Activated CD4-positive, CD25-positive, alpha-beta regulatory T cell treated with anti-CD3 and anti-CD28 coated beads, Interleukin-2, amount 50 U/mL, for 16 hours (primary cell): ENCODE measurements around the gene NPEPPS.
A peak's percentile ranks its signal among the peaks of the same experiment; 100 is the strongest.
"Not testable (repeated sequence)": the region's sequence is repeated elsewhere in the genome, so short reads cannot be mapped to it uniquely, and the experiment has no call there.

Source experiments
- DNase-seq: peaks from one replicate; pipeline ENCODE4 v3.0.0-alpha.2; 2020; ENCODE audit warnings: low read depth, low spot score

NPEPPS gene, protein sequence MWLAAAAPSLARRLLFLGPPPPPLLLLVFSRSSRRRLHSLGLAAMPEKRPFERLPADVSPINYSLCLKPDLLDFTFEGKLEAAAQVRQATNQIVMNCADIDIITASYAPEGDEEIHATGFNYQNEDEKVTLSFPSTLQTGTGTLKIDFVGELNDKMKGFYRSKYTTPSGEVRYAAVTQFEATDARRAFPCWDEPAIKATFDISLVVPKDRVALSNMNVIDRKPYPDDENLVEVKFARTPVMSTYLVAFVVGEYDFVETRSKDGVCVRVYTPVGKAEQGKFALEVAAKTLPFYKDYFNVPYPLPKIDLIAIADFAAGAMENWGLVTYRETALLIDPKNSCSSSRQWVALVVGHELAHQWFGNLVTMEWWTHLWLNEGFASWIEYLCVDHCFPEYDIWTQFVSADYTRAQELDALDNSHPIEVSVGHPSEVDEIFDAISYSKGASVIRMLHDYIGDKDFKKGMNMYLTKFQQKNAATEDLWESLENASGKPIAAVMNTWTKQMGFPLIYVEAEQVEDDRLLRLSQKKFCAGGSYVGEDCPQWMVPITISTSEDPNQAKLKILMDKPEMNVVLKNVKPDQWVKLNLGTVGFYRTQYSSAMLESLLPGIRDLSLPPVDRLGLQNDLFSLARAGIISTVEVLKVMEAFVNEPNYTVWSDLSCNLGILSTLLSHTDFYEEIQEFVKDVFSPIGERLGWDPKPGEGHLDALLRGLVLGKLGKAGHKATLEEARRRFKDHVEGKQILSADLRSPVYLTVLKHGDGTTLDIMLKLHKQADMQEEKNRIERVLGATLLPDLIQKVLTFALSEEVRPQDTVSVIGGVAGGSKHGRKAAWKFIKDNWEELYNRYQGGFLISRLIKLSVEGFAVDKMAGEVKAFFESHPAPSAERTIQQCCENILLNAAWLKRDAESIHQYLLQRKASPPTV

DNA sequence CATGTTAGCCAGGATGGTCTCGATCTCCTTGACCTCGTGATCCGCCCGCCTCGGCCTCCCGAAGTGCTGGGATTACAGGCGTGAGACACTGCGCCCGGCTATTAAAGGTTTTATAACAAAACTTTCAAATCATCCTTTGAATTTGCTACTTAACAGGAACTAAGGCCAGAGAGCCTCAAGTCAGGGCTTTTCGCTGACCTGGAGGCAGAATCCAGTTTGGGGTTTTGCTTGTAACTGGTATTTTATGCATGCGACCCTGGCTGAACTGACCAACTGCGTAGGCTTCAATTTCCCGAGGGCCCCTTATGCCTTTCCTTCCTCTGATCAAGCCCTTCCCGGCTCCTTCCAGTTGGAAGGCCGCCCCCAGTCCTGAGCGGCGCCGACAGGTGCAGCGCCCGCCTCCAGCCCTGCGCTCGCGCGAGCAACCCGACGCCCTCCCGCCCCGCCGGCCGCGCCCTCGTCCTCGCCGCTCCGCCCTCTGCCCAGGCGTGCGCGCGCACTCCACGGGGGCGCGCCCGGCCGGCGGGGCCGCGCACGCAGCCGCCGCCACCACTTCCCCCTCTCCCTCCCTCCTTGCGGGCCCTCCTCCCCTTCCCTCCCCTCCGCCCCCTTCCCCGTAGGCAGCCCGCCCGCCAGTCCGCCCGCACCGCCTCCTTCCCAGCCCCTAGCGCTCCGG, at the start of gene NPEPPS:
NPEPPS (plus strand) TSS at position 552 of the 676 bp plus-strand sequence. CDS start 193 bp downstream, outside the sequence.
- peak; percentile 73 for DNase-seq

DNA sequence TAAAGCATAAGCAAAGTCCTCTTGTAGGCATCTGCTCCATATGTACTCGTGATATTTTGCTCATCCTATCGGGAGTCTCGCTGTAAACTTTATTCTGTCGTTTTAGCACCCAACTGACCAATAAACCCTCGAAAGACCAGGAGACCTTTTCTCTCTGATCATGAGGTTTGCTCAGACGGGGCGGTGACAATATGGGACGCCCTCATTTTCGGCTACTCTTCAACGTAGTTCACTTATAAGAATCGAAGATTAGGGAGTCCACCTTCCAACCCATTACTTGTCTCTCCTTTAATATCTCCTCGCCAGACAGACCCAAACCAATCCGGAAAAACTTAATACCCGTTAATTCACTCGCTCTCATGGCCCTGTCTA, 39.1 kb upstream of the NPEPPS start:
- DNase-seq = not testable (repeated sequence)

DNA sequence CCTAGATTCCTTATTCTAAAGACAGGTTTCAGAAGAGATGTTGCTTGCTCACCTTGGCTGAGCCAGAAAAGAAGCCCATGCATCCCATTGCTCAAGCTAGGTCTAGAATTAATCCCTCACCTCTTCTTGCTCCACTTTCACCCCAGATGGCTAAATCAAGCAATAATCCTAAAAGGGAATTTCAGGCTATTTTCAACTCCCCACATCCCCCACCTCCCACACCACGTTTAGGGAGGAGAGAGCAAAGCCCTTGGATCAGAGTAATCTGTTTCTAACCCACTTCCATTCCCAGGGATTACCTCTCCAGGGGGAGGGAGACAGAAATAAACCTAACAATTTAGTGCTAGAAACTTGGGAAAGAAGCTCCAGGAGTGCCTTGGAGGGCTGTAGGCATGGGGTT, 31.8 kb upstream of the NPEPPS start:
- not testable (repeated sequence) for DNase-seq

DNA sequence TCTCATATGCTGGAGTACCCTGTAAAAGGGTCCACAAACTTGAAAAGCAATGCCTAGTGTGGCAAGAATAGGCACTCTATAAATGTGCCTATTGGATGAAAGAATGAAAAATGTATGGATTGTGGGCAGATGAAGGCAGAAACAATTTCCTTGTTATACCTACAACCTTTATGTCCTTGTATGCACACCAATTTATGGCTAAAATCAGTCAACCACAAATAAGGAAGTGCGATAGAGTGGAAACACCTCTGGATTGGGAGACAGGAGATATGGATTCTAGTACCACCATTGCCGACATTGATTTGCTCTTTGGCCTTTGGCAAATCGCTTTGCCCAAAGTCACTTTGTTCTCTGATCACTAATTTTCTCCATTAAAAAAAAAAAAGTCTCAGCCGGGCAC, 31.4 kb upstream of the NPEPPS start:
- not testable (repeated sequence) for DNase-seq

DNA sequence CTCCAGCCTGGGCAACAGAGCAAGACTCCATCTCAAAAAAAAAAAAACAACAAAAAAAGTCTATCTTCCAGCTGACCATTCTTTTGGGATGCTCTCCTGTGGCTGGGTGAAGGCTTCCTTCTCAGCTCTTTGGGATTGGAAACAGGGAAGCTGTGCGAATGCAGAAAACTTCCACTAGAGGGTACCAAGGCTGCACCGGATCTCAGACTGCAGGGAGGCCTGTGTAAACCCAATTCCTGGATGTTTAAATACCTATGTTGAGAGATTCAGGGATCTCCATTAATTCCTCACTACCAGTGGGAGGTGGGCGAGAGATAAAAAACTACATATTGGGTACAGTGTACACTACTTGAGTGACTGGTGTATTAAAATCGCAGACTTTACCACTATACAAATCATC, 30.3 kb upstream of the NPEPPS start:
- not testable (repeated sequence) for DNase-seq

DNA sequence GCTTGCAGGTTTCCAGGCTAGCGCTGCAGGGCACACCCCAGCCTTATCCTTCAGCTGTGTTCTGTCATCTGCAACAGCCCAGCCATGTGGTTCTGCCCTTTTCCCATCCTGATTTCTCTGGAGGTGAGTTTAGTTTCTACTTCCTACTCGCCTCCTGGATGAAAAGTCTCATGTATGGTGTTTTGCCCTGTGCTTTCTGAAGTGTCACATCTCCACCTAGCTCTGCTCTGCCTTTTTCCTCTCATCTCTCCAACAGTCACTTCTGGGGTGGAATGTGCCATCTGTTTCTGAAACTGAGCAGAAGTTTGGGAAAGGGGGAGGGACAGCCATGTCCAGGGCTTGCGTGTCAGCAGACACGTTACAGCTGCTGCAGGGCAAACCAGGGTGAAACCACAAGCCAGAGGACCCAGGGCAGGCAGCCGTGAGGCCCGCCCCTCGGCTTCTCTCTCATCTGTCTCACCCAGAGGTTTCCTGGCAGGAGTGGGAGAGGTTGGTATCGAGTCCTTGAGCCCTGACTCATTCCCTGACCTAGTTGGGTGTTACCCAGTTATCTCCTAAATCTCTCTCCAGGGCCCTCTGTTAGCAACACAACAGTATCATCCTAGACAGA, 28.7 kb upstream of the NPEPPS start:
- not testable (repeated sequence) for DNase-seq

DNA sequence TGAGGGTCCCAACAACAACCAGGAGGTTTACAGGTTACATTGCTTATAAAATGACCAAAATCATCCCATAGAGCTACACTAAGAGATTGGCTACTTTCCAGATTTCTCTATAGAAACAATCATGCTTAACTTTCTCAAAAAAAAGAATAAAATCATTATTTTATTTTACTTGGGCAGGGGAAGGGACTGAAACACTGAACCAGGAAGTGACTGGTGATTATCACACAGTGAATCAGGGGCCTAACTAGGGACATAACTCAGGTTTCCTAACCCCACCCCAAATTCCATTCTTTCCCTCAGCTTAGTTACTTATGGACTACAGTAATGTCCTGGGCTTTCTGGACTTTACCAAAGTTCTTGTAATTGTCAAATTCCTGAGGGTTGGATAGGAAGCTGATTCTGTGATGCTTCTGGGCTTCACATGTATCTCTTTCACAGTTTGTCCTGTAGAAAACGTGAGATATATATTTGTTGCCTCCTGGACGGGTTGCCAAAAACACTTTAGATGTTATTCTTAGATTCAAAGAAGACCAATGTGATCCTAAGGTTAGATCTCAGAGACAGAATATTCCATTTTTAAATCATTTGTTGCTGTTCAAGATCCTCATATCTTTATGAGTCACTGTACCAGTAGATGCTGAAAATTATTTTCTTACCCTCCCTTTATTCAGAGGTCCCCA, 28.0 kb upstream of the NPEPPS start:
- DNase-seq = not testable (repeated sequence)

DNA sequence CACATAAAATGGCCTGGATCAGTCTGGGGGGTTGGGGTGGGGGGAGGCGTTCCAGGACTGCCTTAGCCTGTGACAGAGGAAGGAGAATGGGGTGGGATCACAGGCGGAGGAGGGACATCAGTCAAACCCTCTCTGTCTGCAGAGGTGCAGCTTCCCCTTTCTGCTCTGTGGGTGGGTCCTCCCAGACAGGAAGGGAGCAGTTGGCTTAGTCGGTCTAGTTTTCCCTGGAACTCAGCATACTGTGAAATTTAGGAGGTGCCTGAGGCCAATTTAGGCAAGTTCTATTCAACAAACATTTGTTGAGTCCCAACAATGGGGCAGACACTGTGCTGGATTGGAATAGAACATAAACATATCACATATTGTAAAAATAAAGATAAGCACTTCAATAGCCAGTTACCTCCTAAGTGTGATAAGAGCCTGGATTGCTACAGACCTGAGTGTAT, 19.2 kb upstream of the NPEPPS start:
- DNase-seq = not testable (repeated sequence)

DNA sequence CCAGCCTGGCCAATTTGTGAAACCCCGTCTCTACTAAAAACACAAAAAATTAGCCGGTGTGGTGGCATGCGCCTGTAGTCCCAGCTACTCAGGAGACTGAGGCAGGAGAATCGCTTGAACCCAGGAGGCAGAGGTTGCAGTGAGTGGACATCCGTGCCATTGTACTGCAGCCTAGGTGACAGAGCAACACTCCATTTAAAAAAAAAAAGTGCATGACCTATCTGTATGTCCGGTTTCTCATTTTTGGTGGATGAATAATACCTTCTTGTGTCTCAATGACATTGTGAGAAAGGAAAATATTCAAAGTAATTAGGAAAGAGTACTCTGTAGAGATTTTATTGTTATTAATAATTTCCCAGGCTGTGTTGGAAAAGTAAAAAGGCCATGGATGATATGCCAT, 17.6 kb upstream of the NPEPPS start:
- not testable (repeated sequence) for DNase-seq

DNA sequence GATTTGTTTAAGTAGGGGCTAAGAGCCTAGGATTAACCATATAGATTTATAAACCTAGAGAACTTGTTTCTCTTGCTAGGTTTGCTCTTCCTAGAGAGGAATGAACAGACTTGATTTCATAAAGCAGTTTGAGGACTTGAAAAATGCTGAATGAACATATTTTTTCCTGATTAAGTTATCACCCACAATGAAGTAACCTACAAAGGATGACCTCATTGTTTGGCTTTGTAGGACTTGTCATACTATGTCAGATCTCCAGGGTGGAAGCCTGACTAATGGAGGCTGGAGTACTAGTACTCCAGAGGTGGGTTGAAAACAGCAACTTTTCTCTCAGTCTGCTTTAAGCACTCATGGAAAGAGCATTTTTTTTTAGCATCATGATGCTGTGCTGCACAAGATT, 12.0 kb upstream of the NPEPPS start:
- DNase-seq = not testable (repeated sequence)

DNA sequence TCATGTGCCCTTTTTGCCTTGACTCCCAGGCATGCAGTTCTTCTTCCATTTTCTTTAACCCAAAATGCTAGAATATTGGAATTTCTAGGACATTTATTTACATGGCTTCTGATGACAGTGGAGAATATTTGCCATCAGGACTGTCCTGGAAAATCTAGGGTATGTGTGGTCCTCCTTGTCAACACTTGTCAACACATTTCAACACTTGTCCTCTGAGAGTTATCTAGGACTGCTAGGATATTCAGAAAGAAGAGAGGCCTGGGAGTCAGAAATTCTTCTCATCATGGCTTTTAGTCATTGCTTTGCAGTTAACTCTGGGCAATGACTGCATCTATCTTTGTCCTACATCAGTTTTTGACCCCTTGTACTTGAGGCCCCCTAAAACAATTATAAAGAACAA, 11.5 kb upstream of the NPEPPS start:
- not testable (repeated sequence) for DNase-seq

DNA sequence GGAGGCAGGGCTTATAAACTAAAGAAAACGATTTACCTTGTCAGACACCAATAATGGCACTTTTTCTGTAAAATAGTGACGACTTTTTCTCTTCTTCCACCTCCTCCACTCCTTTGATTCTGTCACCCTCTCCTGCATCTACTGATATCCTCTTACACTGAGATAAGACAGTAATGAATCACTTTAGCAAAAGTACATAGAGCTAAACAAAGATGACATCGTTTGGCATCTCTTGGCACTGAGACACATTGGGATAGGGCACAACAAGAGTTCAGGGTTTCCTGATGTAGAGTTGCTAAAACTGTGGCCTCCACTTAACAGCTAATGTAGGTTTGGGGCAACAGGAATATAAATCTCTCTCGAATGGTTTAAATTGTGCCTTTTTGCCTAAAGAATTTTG, 10.6 kb upstream of the NPEPPS start:
- DNase-seq = not testable (repeated sequence)

DNA sequence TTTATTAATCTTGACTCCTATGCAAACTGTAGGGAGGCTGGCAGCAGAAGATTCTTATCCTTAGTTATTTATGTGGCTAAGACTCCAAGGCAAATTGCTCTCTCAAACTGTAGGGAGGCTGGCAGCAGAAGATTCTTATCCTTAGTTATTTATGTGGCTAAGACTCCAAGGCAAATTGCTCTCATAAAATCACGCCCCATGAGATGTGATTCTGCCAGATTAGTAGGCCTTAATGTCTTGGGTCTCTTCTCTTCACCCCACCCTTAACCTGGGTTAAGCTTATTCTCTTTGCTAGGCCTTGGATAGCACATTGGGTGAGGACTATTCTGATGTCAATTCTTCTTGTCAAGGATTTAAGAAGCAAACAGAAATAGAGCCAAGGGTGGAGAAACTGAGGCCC, 9.5 kb upstream of the NPEPPS start:
- DNase-seq = not testable (repeated sequence)

DNA sequence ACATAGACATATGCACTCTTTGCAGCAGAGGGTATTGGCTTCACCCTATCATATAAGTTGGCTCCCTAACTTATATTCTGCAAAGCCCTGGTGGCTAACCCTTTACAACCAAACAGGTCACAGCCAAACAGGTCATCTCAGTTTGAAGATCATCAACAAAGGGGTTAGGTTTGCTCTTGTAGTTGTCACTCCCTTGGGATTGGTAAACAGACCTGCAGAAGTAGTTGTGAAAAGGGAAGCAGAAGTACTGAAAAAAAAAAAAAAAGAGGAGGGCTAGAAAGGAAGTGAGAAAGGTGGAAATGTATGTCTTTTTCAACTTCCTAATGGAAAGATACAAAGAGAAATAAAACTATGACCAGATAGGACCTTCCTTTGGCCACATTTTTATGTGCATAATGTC, 8.6 kb upstream of the NPEPPS start:
- DNase-seq = not testable (repeated sequence)

DNA sequence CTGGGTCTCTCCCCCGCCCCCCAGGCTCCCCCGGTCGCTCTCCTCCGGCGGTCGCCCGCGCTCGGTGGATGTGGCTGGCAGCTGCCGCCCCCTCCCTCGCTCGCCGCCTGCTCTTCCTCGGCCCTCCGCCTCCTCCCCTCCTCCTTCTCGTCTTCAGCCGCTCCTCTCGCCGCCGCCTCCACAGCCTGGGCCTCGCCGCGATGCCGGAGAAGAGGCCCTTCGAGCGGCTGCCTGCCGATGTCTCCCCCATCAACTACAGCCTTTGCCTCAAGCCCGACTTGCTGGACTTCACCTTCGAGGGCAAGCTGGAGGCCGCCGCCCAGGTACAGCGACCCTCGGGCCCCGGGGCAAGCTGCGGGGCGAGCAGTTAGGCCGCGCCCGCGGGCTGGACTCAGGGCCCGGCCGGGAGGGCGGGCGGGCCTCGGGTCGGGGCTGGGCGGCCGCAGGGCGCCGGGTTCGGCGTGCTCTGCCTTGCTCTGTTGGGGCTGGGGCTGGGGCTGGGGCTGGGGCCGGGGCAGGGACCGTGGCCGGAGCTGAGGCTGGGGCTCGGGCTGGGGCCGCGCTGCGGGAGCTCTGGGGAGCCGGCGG, 419 bp downstream of the NPEPPS start:
- not testable (repeated sequence) for DNase-seq

DNA sequence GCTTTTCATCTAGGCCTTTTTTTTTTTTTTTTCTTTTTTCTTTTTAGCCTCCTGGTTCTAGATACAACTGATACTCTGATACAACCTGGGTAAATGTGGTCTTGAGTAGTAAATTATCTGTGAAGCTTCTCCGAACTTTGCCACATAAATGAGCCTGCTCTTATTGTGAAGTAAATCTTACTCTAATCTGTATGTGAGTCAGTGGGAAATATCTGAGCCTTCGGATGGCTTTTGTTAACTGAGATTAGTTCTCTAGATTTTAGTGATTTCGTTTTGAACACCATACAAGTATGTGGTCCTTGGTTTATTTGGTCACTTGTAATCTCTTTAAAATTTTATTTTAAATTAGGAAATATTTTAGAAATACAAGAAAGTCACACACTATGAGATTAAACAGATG, 8.2 kb downstream of the NPEPPS start:
- not testable (repeated sequence) for DNase-seq

DNA sequence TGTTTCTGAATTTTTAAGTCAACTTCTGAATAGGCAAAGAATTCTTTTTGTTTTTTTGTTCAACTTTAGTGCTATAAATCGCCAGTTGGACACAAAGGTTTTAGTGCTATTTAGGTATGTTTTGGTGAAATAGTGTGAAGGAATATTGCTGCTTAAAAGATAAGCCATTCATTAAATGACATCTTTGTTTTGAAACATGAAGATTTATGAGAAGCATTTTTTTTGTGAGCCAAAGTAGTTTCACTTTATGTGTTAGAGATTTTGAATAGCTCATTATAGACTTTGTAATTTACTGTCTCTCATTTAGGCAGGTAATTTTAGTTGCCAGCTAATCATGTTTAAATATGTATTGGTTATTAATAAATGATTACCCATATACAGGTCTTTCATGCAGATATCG, 10.8 kb downstream of the NPEPPS start:
- not testable (repeated sequence) for DNase-seq

DNA sequence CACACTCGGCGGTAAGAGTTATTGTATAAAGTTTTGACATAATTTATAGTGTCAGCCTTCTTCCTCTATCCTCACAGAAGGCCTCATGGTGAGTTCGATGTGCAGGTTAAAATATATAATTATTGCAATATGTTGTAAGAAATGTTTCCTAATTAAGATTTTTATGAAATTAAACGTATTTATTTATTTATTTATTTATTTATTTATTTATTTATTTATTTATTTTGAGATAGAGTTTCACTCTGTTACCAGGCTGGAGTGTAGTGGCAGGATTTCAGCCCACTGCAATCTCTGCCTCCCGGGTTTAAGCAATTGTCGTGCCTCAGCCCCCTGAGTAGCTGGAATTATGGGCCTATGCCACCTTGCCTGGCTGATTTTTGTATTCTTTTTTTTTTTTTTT, 13.4 kb downstream of the NPEPPS start:
- not testable (repeated sequence) for DNase-seq

DNA sequence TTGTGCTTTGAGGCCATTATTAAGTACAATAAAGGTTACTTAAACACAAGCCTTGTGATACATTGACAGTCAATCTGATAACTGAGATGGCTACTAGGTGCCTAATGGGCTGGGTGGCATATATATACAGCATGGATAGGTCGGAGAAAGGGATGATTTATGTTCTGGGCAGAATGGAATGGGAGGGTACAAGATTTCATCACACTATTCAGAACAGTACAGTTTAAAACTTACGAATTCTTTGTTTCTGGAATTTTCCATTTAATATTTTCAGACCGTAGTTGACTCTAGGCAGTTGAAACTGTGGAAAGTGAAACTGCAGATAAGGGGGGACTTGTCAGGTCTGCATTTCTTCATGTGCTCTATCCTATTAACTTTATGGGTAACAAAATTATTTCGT, 23.8 kb downstream of the NPEPPS start:
- not testable (repeated sequence) for DNase-seq

DNA sequence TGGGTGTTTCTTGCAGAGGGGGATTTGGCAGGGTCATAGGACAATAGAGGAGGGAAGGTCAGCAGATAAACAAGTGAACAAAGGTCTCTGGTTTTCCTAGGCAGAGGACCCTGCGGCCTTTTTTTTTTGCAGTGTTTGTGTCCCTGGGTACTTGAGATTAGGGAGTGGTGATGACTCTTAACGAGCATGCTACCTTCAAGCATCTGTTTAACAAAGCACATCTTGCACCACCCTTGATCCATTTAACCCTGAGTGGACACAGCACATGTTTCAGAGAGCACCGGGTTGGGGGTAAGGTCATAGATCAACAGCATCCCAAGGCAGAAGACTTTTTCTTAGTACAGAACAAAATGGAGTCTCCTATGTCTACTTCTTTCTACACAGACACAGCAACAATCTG, 25.2 kb downstream of the NPEPPS start:
- not testable (repeated sequence) for DNase-seq
